Spleen (tissue), 7 donors: ENCODE data around the gene FGR.

Experiments used
- CTCF ChIP-seq, 11 experiments: fragments of 200-600 bp in 7 of 11; fragments of 450-650 bp in 4 of 11; sonication (generic) in 4 of 11; IDR thresholded peaks in 8 of 11; conservative IDR thresholded peaks in 3 of 11; 1 replicate in 7 of 11; 2 replicates in 4 of 11; pipeline versions ENCODE4 v1.4.0 to v1.8.0; 2016 to 2021; ENCODE audit warnings: antibody characterized with exemption in 11 of 11, inconsistent platforms in 4 of 11, mild to moderate bottlenecking in 1 of 11
- POLR2A ChIP-seq, 3 donors: fragments of 450-650 bp; IDR thresholded peaks; one replicate each; pipeline ENCODE4 v1.5.1; 2017; ENCODE audit warnings: antibody characterized with exemption in 3 of 3, mild to moderate bottlenecking in 1 of 3
- donor health status: DM: no; HTN: no; CAD: no; lungs with moderate emphysema.
- donor health status: DM: no; HTN: no; CAD: no.
- donor health status: DM: no; HTN: no; CAD: no.

- TF ChIP-seq CTCF (IDR thresholded peaks at IDR 0.05 in 8 of 11, conservative IDR thresholded peaks at IDR 0.05 in 3 of 11): peak in 1 of 11 experiments; percentile 6
- no peak for TF ChIP-seq POLR2A (IDR thresholded peaks at IDR 0.05)
Measured at GRCh38 chr1:27575840-27576331, 59.1 kb downstream of the FGR start.
